ENCODE measurements around the gene TLR4. TPM values are rescaled to one million over a fixed set of nuclear protein-coding genes. Genes with fewer than 3 reads are reported as not detected.

The TLR4 gene
- not detected in 2 replicates for total RNA-seq

DNA sequence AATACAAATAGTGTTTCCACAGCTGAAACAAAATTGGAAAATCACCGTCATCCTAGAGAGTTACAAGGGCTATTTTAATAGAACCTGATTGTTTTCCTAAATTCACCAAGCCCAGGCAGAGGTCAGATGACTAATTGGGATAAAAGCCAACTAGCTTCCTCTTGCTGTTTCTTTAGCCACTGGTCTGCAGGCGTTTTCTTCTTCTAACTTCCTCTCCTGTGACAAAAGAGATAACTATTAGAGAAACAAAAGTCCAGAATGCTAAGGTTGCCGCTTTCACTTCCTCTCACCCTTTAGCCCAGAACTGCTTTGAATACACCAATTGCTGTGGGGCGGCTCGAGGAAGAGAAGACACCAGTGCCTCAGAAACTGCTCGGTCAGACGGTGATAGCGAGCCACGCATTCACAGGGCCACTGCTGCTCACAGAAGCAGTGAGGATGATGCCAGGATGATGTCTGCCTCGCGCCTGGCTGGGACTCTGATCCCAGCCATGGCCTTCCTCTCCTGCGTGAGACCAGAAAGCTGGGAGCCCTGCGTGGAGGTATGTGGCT lies at the start of gene TLR4:
TLR4 (plus strand) TSS at position 380 of the 552 bp plus-strand sequence; CDS start at position 450, 70 bp downstream.

